ENCODE results near the gene NKX3-2.

NKX3-2 gene

DNA sequence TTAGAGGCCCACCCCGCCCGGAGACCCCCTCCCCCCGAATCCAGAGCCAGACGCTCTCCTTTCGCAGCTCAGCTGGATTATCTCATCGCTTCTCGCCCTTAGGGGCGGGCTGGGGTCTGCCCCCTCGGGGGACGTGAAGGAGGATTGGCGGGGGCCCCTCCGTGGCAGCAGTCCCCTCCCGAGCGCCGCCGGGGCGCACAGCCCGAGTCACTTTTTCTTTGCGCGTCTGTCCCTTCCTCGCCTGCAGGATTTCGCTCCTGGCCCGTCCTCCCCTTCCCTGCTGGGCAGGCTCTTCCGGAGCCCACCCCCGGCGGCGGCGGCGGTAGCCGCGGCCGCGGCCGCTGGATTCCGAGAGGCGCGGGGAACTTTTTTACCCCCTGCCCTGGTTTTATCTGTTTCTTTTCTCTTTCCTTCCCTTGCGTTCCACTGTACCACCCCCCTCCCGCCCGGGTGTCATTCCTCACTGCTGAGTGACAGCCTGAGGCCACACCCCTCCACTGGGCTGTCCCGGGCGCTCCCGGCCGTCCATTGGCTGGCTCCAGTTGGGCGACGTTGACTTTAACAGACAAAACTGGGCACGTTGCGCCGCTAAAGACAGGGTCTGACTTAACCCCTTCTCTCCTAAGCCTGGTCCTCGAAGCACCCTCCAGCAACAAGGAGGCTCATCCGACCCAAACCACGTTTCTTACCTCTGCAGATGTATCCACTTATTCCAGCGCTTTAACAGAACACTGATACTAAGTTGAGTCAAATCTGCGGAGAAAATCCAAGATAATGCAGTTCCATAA, 492 bp upstream of the NKX3-2 start:
- no peak for DNase-seq

- DNase-seq, result no peak
Observed at GRCh38 chr4:13543032-13543838, 1.1 kb downstream of the NKX3-2 start.

DNA sequence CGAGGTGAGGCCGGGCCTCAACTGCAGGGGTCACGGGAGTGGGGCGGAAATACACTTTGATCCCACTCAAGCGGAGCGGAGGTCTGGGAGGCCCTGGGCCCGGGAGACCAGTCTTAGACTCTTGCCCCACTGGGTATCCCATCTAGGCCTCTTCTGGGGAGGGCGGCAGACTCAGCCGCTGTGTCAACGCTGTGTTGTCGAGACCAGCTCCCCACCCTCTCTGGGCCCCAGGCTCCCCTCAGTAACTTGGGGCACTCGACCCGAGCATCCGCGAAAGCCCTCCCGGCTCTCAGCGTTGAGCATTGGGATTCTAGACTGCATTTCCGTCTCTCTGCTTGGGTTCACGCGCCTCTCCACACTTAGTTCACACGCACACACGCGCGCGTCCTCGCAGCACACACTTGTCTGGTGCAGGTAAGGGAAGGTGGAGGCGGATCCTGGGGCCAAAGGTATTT, 1.7 kb downstream of the NKX3-2 start:
- no peak for DNase-seq

DNA sequence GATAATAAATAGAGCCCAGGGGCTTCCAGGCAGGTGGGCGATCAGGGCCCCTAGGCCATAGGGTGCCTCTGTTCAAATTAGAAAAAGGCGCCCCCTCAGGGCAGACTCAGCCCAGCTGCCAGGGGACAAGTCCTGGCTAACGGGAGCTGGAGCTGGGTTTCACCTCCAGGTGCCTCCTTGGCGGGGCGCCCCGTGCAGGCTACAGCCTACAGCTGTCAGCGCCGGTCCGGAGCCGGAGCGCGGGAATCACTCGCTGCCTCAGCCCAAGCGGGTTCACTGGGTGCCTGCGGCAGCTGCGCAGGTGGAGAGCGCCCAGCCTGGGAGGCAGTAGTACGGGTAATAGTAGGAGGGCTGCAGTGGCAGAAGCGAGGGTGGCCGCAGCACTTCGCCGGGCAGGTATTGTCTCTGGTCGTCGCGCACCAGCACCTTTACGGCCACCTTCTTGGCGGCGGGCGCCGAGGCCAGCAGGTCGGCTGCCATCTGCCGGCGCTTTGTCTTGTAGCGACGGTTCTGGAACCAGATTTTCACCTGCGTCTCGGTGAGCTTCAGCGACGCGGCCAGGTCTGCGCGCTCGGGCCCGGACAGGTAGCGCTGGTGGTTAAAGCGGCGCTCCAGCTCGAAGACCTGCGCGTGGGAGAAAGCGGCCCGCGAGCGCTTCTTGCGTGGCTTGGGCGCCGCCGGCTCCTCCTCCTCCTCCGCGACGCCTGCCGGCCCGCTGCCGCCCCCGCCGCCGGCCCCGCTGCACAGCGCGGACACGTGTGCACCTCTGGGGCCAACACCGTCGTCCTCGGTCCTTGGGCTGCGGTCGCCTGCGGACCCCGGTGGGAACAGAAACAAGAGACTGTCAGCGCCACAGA, 2.4 kb downstream of the NKX3-2 start:
- no peak for DNase-seq

DNA sequence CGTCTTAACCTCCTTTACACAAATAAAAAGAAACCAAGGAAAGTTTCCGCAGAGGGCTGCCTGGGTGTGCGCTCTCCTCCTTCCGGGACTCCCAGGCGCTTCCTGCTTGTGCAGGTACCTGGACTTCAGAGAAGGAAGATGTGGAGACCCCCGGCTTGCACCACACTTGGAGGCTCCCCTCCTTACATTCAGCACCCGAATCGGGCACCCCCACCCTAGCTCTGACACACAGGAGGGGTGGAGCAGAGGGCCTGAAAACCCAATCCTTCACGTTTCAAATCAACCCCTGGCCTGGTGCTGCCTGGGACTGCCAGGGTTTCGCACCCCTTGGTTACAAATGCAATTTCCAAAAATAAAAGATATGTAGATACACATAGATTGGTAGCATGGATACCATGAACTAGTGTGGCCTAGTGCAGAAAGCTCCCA, 3.1 kb downstream of the NKX3-2 start:
- no peak for DNase-seq

DNA sequence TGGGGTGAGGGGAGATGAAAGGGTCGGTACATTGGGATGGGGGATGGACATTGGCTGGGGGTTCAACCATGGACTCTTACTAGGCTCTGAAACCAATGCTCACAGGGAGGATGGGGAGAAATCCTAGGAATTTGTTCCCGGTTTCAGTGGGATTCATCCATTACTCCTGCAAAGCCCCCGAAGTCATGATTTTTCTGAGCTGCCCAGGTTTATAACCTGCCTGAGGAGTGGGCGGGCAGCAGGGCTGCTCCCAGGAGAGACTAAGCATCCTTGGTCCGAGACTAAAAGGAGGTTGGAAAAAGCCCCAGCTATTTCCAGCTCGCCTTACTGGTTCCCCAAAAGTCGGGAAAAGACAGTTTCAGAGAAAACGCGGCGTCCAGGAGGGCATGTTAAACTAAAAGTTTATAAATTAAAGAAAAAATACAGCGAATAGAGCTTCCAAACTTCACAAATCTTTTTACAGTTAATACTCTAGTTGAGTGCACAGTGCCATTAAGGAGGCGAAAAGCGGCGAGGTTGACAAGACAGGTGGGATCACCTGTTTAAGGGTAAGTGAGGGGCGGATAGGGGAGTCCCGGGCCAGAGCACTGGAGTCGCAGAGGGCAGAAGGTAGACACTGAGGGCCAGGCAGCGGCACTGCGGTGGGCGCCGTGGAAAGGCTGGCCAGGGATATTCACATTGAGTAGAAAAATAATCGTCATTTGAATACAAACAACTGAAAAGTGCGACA, 3.7 kb downstream of the NKX3-2 start:
- no peak for DNase-seq

GRCh38 chr4:13539619-13540445, 4.5 kb downstream of the NKX3-2 start:
- no peak for DNase-seq

GRCh38 chr4:13539047-13539618, 5.2 kb downstream of the NKX3-2 start:
- DNase-seq, result no peak

GRCh38 chr4:13538427-13538973, 5.8 kb downstream of the NKX3-2 start:
- no peak for DNase-seq

DNA sequence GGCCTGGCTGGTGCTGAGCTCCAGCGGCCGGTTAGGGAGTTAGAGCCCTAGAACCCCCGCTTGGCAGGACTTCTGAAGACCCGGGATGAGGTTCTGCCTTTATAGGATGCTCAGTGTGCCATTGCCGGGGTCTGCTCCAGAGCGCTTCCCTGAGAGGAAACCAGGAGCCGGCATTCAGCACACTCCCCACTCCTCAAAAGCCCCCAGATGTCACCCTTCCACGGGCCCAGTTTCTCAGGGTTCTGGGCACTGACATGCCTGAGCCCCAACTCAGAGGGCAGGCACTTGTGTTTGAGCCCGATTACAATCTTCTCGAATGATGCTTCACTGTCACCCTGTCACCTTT, 6.5 kb downstream of the NKX3-2 start:
- DNase-seq, result no peak

DNA sequence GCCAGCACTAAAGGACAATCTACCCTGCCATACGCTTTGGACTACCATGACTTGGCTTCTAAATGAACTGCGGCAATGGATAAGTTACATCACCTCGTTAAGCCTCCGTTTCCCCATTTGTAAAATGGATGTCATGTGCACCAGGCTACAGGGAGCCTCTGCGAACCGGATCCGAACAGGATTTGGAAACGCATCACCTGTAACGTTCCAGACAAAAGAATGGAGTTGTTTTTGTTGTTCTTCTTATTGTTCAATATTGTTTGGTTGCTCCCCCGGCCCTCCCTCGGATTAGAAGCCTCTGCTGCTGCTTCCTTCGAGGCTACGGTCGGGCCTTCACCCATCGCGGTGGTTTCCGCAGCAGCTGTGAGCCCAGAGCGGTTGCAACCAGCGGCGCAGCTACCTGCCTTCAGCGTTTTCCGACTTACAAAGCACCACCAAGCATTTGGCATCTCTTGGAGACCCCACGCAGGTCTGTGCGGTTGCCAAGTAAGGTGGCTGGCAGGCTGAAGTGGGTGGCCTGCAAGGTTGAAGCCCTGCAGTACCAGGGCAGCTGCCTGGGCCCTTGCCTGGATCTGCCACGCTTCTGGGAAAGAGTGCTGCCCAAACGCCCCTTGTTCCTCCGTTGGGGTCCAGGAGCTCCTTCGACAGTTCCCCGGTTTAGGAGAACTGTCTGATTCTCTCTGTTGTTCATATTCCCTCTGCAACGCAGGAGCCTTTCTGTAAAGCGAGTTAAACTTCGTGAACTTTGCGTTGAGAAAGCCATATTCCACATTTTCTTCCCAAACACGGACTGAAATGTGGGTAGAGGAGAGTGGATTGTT, 7.1 kb downstream of the NKX3-2 start:
- no peak for DNase-seq

DNA sequence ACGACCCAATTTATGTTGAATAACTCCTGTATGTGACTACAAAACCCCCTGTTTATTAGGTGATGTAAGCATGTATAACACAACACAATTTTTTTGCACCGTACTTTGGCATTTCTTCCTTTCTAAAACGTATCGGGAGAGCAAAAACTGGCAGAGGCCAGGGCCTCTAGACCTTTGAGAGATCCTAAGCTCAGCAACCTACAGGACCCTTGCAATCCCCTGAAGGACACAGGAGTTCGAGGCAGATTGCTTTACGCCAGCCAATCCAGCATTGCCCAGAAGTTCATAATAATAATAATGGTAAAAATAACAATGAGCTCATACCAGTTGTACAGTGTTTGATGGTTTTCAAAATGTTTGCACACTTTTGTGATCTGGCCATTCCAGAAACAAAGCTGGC, 7.7 kb downstream of the NKX3-2 start:
- DNase-seq, result no peak

- DNase-seq, result no peak
Observed at GRCh38 chr4:13535708-13536361, 8.5 kb downstream of the NKX3-2 start.

DNA sequence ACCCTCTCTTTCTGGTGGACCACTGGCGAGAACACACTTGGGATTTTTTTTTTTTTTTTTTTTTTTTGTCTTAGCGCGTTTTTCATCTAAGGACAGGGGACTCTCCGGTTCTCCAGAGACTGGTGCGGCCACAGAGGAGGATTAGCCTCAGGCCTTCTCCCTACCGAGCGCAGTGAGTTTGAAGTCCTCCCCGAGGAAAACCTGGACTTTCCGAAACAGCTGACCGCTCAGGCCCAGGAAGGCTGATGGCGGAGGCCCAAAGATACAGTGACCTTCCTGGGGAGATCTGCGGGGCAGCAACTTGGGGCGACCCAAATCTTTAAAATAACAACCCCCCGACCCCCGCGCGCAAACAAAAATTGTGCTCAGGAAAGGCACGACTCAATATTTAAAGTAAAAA, 9.2 kb downstream of the NKX3-2 start:
- DNase-seq, result no peak

DNA sequence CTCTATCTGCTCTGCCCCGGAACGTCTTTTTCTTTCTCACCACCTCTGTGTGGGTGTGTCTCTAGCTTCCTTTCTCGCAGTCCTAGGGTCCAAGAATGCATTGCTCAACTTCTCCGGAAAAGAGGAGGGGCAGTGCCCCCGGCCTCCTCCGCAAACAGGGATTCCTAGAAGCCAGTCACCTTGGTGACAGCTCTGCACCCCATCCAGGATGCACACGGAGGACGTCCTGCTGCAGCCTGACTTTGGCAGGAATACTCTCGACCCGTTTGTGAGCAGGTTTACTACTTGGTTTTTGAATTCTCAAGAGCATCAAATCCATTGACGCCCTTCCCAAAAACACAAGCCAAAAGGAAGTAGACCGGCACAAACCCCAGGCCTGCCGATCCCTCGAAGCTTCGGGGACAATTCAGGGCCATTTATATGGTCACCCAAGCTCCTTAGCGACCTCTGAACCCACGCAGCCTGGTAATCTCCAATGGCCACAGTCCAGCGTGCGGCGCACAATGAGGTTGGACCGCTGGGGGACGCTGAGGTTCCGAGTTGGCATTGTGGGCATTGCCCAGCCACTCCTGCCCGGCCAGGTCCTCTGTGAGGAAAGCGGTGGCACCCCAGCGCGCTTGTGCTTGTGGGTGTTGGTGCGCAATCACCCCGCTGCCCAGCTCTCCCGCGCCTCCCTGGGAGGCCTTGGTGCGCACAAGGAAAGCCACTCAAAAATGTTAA, 9.8 kb downstream of the NKX3-2 start:
- no peak for DNase-seq

DNA sequence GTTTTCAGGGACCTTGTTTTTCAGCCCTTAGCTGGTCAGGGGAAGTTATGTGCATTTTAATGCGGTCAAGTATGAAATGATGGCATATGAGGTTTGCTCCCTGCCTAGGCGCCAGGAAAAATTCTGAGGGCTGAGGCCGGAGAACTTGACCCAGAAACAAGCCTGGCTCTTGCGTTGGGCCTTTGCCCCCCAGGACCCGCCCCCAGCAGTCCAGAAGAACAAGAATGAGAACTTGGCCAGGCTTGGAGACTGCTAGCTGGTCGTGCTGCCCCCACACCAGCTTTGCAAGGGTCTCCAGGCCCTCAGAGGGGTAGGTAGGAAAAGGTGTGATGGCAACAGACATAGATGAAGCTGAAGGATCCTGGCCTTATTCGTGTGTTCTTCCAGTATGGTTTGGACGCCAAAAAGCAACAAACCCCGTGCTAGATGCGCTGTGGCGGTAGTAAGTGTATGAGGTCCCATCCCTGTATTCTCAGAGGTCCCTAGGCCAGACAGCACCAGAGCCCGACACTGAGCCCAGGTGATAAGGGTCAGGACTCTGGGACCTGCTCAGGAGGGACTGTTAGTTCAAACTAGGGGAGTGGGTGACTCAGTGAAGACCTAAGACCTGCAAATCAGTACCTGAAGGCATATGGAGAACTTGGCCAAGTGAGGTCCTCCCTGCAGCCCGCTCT, 10.5 kb downstream of the NKX3-2 start:
- no peak for DNase-seq

- DNase-seq, result no peak
Observed at GRCh38 chr4:13531625-13531998, 12.7 kb downstream of the NKX3-2 start.
